Measurements from ENCODE around the gene KRTAP21-2.
"Not testable (repeated sequence)": the region's sequence is repeated elsewhere in the genome, so short reads cannot be mapped to it uniquely, and the experiment has no call there.

KRTAP21-2 gene

GRCh38 chr21:30747159-30747558 lies at the start of gene KRTAP21-2:
Gene KRTAP21-2 (minus strand): TSS chr21:30747259. CDS start chr21:30747202, 57 bp downstream.
- DNase-seq (ENCODE audit: low read depth) = no peak
- H3K4me3 ChIP-seq (ENCODE audit: low read depth, low read length) = no peak within 1 kb of the TSS
- TF ChIP-seq, protein P1, sequence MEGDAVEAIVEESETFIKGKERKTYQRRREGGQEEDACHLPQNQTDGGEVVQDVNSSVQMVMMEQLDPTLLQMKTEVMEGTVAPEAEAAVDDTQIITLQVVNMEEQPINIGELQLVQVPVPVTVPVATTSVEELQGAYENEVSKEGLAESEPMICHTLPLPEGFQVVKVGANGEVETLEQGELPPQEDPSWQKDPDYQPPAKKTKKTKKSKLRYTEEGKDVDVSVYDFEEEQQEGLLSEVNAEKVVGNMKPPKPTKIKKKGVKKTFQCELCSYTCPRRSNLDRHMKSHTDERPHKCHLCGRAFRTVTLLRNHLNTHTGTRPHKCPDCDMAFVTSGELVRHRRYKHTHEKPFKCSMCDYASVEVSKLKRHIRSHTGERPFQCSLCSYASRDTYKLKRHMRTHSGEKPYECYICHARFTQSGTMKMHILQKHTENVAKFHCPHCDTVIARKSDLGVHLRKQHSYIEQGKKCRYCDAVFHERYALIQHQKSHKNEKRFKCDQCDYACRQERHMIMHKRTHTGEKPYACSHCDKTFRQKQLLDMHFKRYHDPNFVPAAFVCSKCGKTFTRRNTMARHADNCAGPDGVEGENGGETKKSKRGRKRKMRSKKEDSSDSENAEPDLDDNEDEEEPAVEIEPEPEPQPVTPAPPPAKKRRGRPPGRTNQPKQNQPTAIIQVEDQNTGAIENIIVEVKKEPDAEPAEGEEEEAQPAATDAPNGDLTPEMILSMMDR (IDR thresholded peaks at IDR 0.05; ENCODE audit: insufficient read depth, low read depth, low read length, missing control alignments) = no peak

DNA sequence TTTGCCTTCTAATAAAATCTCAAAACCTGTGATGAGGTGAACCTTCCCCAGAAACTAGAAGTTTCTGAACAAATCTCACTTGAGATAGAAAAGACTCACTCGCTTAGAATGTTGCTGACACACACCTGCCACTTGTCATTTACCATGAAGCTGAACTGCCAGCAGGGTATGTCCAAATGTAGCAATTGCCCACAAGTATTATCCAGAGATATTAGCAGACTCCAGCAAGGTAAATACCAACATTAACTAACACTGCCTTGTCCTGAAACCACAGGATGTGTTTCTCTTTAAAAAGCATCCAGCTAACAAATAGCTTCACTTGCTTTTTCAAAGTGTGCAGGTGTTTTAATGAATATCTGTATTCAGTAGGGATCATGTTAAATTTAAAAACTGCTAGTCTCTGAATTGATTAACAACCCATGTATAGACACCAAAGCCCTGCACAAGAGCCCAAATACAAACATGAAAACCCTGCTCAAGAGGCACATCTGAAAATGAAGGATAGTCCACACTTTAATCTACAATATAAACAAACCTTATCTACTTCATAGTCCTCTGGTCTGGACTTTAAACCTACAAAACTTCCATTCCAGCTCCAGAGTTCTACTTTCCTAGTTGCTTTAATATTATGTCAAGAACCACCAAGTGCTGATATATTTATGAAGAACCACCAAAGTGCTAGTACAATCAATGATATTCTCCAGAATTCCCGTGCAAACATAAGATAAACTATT lies 46.7 kb upstream of the KRTAP21-2 start:
- no peak overlapping the region for H3K4me3 ChIP-seq (ENCODE audit: low read depth, low read length)
- DNase-seq (ENCODE audit: low read depth) = no peak
- TF ChIP-seq, protein P1 (IDR thresholded peaks at IDR 0.05; ENCODE audit: insufficient read depth, low read depth, low read length, missing control alignments) = no peak

DNA sequence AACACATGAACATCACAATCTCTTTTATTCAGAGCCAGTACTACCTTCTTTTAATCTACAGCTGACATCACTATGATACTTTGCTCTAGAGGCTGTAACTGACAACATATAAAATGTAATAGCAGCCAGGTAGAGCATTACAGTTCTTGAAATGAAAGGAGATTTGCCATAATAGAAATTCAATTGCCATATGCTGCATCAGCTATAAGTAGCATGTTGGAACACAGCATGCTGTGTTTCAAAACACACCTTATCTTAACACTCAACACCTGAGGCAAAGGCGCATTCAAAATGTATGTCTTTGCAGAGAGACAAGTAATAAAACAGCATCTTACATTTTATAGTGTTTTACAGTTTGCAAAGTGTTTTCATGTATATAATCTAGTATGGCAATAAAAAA lies 32.2 kb upstream of the KRTAP21-2 start:
- TF ChIP-seq, protein P1 (IDR thresholded peaks at IDR 0.05; ENCODE audit: insufficient read depth, low read depth, low read length, missing control alignments) = no peak
- H3K4me3 ChIP-seq (ENCODE audit: low read depth, low read length) = no peak overlapping the region
- DNase-seq (ENCODE audit: low read depth) = no peak

DNA sequence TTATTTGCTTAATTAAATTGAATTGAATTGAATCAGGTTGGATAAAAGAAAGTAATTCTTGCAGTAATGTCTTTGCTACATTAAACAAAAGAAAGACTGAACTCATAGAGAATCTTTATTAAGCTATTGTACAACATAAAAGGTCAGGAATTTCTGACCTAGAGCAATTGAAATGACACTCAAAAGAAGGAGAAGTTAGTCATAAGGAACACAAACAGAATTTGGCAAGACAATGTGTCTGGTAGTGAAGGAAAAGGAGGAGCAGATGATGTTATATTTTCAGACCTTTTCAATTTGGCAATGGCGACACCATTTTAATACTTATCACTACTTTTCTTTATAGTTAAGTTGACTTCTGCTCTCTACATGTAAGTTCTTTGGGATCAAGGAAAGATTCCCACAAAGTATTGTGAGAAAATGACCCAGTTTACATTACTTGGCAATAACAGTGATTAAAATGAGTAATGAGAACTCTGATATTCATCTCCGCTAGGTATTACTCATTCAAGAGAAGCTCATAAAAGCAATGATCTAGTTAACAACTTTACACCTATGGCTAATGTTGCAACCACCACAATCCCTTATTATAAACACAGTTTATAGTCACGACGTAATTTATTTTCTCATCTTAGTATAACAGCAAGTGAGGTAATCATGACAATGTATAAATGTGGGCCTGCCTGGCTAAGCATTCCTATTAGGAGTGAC lies 22.8 kb upstream of the KRTAP21-2 start:
- H3K4me3 ChIP-seq (ENCODE audit: low read depth, low read length) = no peak overlapping the region
- no peak for DNase-seq (ENCODE audit: low read depth)
- TF ChIP-seq, protein P1 (IDR thresholded peaks at IDR 0.05; ENCODE audit: insufficient read depth, low read depth, low read length, missing control alignments) = no peak

GRCh38 chr21:30760776-30761175 lies 13.7 kb upstream of the KRTAP21-2 start:
- no peak for DNase-seq (ENCODE audit: low read depth)
- no peak overlapping the region for H3K4me3 ChIP-seq (ENCODE audit: low read depth, low read length)
- TF ChIP-seq, protein P1 (IDR thresholded peaks at IDR 0.05; ENCODE audit: insufficient read depth, low read depth, low read length, missing control alignments) = no peak

- TF ChIP-seq, protein P1 (IDR thresholded peaks at IDR 0.05; ENCODE audit: insufficient read depth, low read depth, low read length, missing control alignments) = no peak
- H3K4me3 ChIP-seq (ENCODE audit: low read depth, low read length) = no peak overlapping the region
- DNase-seq (ENCODE audit: low read depth) = no peak
Observed at GRCh38 chr21:30758306-30758705, 11.2 kb upstream of the KRTAP21-2 start.

- DNase-seq (ENCODE audit: low read depth); H3K4me3 ChIP-seq (ENCODE audit: low read depth, low read length): not testable (repeated sequence)
Observed at GRCh38 chr21:30755328-30755727, 8.3 kb upstream of the KRTAP21-2 start, which contains the start of gene KRTAP21-1. Gene KRTAP21-1 (minus strand): TSS chr21:30755428. CDS start chr21:30755378, 50 bp downstream.
